Nephron progenitor cell (in vitro differentiated cells): ENCODE measurements around the gene SLC43A1.
A peak's percentile ranks its signal among the peaks of the same experiment; 100 is the strongest.

Experiments used
- DNase-seq: peaks from one replicate; pipeline ENCODE4 v3.0.0; 2021
- H3K27ac Mint-ChIP-seq: 2 replicates; pipeline ENCODE4 v1.8.0; 2021; ENCODE audit warnings: mild to moderate bottlenecking, moderate library complexity, mixed read lengths
- H3K27me3 Mint-ChIP-seq: 2 replicates; pipeline ENCODE4 v1.8.0; 2021; ENCODE audit warnings: mild to moderate bottlenecking, low read depth, mixed read lengths; ENCODE audit not compliant: poor library complexity
- H3K36me3 Mint-ChIP-seq: 2 replicates; pipeline ENCODE4 v1.8.0; 2021; ENCODE audit warnings: low read depth, mixed read lengths
- H3K4me1 Mint-ChIP-seq: 2 replicates; pipeline ENCODE4 v1.8.0; 2021; ENCODE audit warnings: mixed read lengths
- H3K4me3 Mint-ChIP-seq: 2 replicates; pipeline ENCODE4 v1.8.0; 2021; ENCODE audit warnings: mild to moderate bottlenecking, moderate library complexity, mixed read lengths
- H3K9me3 Mint-ChIP-seq: 2 replicates; pipeline ENCODE4 v1.8.0; 2021; ENCODE audit warnings: mild to moderate bottlenecking, moderate library complexity, mixed read lengths
- CTCF ChIP-seq: fragments of 200-600 bp; sonication (generic); IDR thresholded peaks from 2 replicates; pipeline ENCODE4 v1.5.0; 2021; ENCODE audit warnings: antibody characterized with exemption

The SLC43A1 gene

GRCh38 chr11:57551941-57552340 is 36.4 kb upstream of the SLC43A1 start:
- no peak for DNase-seq
- no peak for TF ChIP-seq CTCF
- no peak overlapping the region for H3K4me3 Mint-ChIP-seq
- peaks cover 6% of the 10 kb centered on the region for H3K4me1 Mint-ChIP-seq
- H3K27ac Mint-ChIP-seq = peak overlapping the region; percentile 83
- peaks cover 71% of the 10 kb centered on the region for H3K36me3 Mint-ChIP-seq
- no peaks in the 10 kb centered on the region for H3K9me3 Mint-ChIP-seq
- H3K27me3 Mint-ChIP-seq = no peaks in the 10 kb centered on the region

GRCh38 chr11:57549983-57550382 is 34.5 kb upstream of the SLC43A1 start:
- no peak for TF ChIP-seq CTCF
- Mint-ChIP-seq H3K9me3 (no peaks in the 10 kb centered on the region), H3K27me3 (no peaks in the 10 kb centered on the region), H3K4me1 (peaks cover 6% of the 10 kb centered on the region), H3K27ac (peak overlapping the region; percentile 84), H3K36me3 (peaks cover 55% of the 10 kb centered on the region), H3K4me3 (no peak overlapping the region)
- DNase-seq = no peak

- no peak for DNase-seq
- Mint-ChIP-seq H3K4me1 (peaks cover 12% of the 10 kb centered on the region), H3K36me3 (peaks cover 40% of the 10 kb centered on the region), H3K27ac (peak overlapping the region; percentile 19), H3K9me3 (no peaks in the 10 kb centered on the region), H3K27me3 (peaks cover 8% of the 10 kb centered on the region), H3K4me3 (no peak overlapping the region)
- TF ChIP-seq CTCF = no peak
These were observed 32.4 kb upstream of the SLC43A1 start for GRCh38 chr11:57547854-57548377.

GRCh38 chr11:57546869-57547475 is 31.5 kb upstream of the SLC43A1 start:
- Mint-ChIP-seq H3K27me3 (peaks cover 8% of the 10 kb centered on the region), H3K36me3 (peaks cover 31% of the 10 kb centered on the region), H3K4me3 (no peak overlapping the region), H3K9me3 (no peaks in the 10 kb centered on the region), H3K27ac (no peak overlapping the region), H3K4me1 (peaks cover 20% of the 10 kb centered on the region)
- no peak for TF ChIP-seq CTCF
- peak; percentile 12 for DNase-seq

GRCh38 chr11:57546451-57546850 is 30.9 kb upstream of the SLC43A1 start:
- Mint-ChIP-seq H3K36me3 (peaks cover 26% of the 10 kb centered on the region), H3K9me3 (no peaks in the 10 kb centered on the region), H3K27me3 (peaks cover 8% of the 10 kb centered on the region), H3K4me3 (no peak overlapping the region), H3K27ac (no peak overlapping the region), H3K4me1 (peaks cover 21% of the 10 kb centered on the region)
- no peak for TF ChIP-seq CTCF
- no peak for DNase-seq

- Mint-ChIP-seq H3K27me3 (peaks cover 8% of the 10 kb centered on the region), H3K4me1 (peaks cover 27% of the 10 kb centered on the region), H3K9me3 (no peaks in the 10 kb centered on the region), H3K27ac (no peak overlapping the region), H3K36me3 (peaks cover 26% of the 10 kb centered on the region), H3K4me3 (no peak overlapping the region)
- DNase-seq = no peak
- no peak for TF ChIP-seq CTCF
These were observed 30.4 kb upstream of the SLC43A1 start for GRCh38 chr11:57545883-57546282.
